HG03045 (cell line): Measurements from ENCODE around the gene LLGL2.
"Not testable (repeated sequence)": the region's sequence is repeated elsewhere in the genome, so short reads cannot be mapped to it uniquely, and the experiment has no call there.

ENCODE experiments used
- ATAC-seq: cut with Tn5 transposase; IDR thresholded peaks from one replicate; pipeline ENCODE4 v1.9.1; 2021; ENCODE audit warnings: mild to moderate bottlenecking, moderate library complexity; ENCODE audit not compliant: unreplicated experiment

LLGL2 gene

GRCh38 chr17:75568412-75569255, 43.1 kb downstream of the LLGL2 start:
- ATAC-seq: no peak

- no peak for ATAC-seq
These were observed 44.7 kb downstream of the LLGL2 start for GRCh38 chr17:75570034-75570676.

GRCh38 chr17:75570772-75571171, 45.3 kb downstream of the LLGL2 start:
- ATAC-seq: no peak

GRCh38 chr17:75571197-75571884, 45.8 kb downstream of the LLGL2 start:
- no peak for ATAC-seq

GRCh38 chr17:75571885-75572215, 46.4 kb downstream of the LLGL2 start:
- ATAC-seq: no peak

GRCh38 chr17:75572713-75573539, 47.4 kb downstream of the LLGL2 start:
- no peak for ATAC-seq

GRCh38 chr17:75573540-75573957, 48.1 kb downstream of the LLGL2 start:
- no peak for ATAC-seq

GRCh38 chr17:75573994-75574393, 48.5 kb downstream of the LLGL2 start:
- ATAC-seq: no peak

- no peak for ATAC-seq
These were observed 49.0 kb downstream of the LLGL2 start for GRCh38 chr17:75574404-75575036.

GRCh38 chr17:75575197-75575596, 49.7 kb downstream of the LLGL2 start:
- ATAC-seq: no peak

- no peak for ATAC-seq
These were observed 50.2 kb downstream of the LLGL2 start for GRCh38 chr17:75575728-75576127.

- ATAC-seq: no peak
These were observed 51.2 kb downstream of the LLGL2 start for GRCh38 chr17:75576661-75577060.

GRCh38 chr17:75581121-75581725, 55.7 kb downstream of the LLGL2 start:
- not testable (repeated sequence) for ATAC-seq

- not testable (repeated sequence) for ATAC-seq
These were observed 57.7 kb downstream of the LLGL2 start for GRCh38 chr17:75583197-75583596.

GRCh38 chr17:75584849-75585175, 59.3 kb downstream of the LLGL2 start:
- ATAC-seq: no peak

GRCh38 chr17:75587675-75588595, 62.4 kb downstream of the LLGL2 start, which contains the start of gene MYO15B:
TSS of gene MYO15B (plus strand) at chr17:75587800. CDS start at chr17:75588058, 258 bp downstream.
- ATAC-seq: no peak

- peak; percentile 23 for ATAC-seq
These were observed 63.1 kb downstream of the LLGL2 start for GRCh38 chr17:75588596-75589011.

- ATAC-seq: peak; percentile 69
These were observed 63.8 kb downstream of the LLGL2 start for GRCh38 chr17:75589012-75589918.
